HFFc6 (cell line): Measurements from ENCODE around the gene BGN. TPM values are rescaled to one million over a fixed set of nuclear protein-coding genes. Genes with fewer than 3 reads are reported as not detected.

Experiments
- DNase-seq: peaks from one replicate; pipeline ENCODE4 v3.0.0-alpha.2; 2018
- H3K27ac Mint-ChIP-seq: 2 replicates; pipeline ENCODE4 v1.8.0; 2020; ENCODE audit warnings: mild to moderate bottlenecking, mixed read lengths
- H3K27me3 Mint-ChIP-seq: 2 replicates; pipeline ENCODE4 v1.8.0; 2021; ENCODE audit warnings: mild to moderate bottlenecking, moderate library complexity, mixed read lengths; ENCODE audit not compliant: insufficient read depth
- H3K36me3 Mint-ChIP-seq: 2 replicates; pipeline ENCODE4 v1.8.0; 2021; ENCODE audit warnings: low read depth, mixed read lengths
- H3K4me1 Mint-ChIP-seq: 2 replicates; pipeline ENCODE4 v1.8.0; 2020; ENCODE audit warnings: low read depth, mixed read lengths
- H3K4me3 Mint-ChIP-seq: 2 replicates; pipeline ENCODE4 v1.8.0; 2020; ENCODE audit warnings: mild to moderate bottlenecking, moderate library complexity, mixed read lengths
- H3K9me3 Mint-ChIP-seq: 2 replicates; pipeline ENCODE4 v1.8.0; 2020; ENCODE audit warnings: mild to moderate bottlenecking, mixed read lengths
- total RNA-seq, 6 experiments: library from RNA; stranded (reverse); fragmentation: NEBNext Ultra II Directional; extraction: Animal tissue kit (Norgen Biotek cat#: 25700); gene quantifications; 2 replicates in 1 of 6; 3 replicates in 5 of 6; pipeline ENCODE4 v1.2.3, GENCODE V29; 2021
- TF ChIP-seq, protein P1 (sequence below): fragments of 200-600 bp; sonication (generic); IDR thresholded peaks from 2 replicates; pipeline ENCODE4 v1.5.0; 2021; ENCODE audit warnings: antibody characterized with exemption, mild to moderate bottlenecking

BGN gene
- total RNA-seq, 6 experiments from 2014 or later = 324 to 382 (median 367) TPM

DNA sequence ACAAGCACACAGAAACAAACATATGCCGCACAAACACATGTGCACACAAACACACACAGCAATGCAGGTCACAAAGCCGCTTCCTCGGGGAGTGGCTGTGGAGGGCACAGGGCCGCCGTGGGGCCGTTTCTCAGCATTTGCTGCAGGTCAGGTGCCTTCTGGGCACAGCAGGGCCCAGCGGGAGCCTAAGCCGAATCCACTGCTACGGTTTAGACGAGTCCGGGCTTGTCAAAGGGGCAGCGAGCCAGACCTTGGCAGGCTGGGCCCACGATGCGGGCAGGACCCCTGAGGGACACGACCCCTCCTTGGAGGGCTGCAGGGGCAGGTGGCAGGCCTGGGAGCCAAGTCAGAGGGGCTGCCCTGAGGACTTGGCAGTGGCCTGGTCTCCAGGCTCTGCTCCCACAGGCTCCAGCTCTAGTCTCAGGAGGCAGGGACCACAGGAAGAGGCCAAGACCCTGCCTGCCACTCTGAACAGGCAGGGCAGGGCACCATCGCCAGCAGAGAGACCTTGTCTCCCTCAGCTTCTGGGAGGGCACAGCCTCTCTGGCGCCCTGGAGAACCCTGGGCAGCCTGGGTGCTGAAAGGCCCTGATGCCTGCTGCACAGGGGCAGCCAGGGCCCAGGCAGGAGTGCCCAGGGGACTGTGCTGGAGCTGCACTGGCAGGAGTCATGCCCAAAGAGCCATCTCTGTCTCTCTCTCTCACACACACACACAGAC, 17.2 kb downstream of the BGN start:
- no peaks in the 10 kb centered on the region for H3K4me1 Mint-ChIP-seq
- H3K9me3 Mint-ChIP-seq = no peaks in the 10 kb centered on the region
- H3K27ac Mint-ChIP-seq = no peak overlapping the region
- peaks cover 15% of the 10 kb centered on the region for H3K27me3 Mint-ChIP-seq
- DNase-seq = no peak
- H3K4me3 Mint-ChIP-seq = peak overlapping the region; percentile 26; the same call in 1 of the 2 replicates
- TF ChIP-seq, protein P1, sequence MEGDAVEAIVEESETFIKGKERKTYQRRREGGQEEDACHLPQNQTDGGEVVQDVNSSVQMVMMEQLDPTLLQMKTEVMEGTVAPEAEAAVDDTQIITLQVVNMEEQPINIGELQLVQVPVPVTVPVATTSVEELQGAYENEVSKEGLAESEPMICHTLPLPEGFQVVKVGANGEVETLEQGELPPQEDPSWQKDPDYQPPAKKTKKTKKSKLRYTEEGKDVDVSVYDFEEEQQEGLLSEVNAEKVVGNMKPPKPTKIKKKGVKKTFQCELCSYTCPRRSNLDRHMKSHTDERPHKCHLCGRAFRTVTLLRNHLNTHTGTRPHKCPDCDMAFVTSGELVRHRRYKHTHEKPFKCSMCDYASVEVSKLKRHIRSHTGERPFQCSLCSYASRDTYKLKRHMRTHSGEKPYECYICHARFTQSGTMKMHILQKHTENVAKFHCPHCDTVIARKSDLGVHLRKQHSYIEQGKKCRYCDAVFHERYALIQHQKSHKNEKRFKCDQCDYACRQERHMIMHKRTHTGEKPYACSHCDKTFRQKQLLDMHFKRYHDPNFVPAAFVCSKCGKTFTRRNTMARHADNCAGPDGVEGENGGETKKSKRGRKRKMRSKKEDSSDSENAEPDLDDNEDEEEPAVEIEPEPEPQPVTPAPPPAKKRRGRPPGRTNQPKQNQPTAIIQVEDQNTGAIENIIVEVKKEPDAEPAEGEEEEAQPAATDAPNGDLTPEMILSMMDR = no peak
- H3K36me3 Mint-ChIP-seq = no peaks in the 10 kb centered on the region

DNA sequence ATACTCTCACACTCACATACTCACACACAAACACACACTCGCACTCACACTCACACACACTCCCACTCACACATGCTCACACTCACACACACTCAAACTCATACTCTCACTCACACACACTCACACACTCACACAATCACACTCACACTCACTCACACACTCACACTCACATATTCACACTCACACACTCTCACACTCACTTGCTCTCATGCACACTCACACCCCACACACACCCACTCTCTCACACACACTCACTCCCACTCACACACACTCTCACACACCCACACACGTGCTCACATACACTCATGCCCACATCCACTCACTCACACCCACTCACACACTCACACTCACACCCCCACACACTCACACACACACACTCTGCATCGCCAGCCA, 17.7 kb downstream of the BGN start:
- Mint-ChIP-seq H3K4me3 (no peak overlapping the region), H3K36me3 (no peaks in the 10 kb centered on the region), H3K9me3 (no peaks in the 10 kb centered on the region), H3K27me3 (peaks cover 18% of the 10 kb centered on the region), H3K4me1 (no peaks in the 10 kb centered on the region), H3K27ac (no peak overlapping the region)
- DNase-seq = no peak
- TF ChIP-seq, protein P1 = no peak

- Mint-ChIP-seq H3K9me3 (no peaks in the 10 kb centered on the region), H3K36me3 (no peaks in the 10 kb centered on the region), H3K27ac (no peak overlapping the region), H3K4me1 (no peaks in the 10 kb centered on the region), H3K4me3 (no peak overlapping the region), H3K27me3 (peaks cover 20% of the 10 kb centered on the region)
- TF ChIP-seq, protein P1 = no peak
- no peak for DNase-seq
Observed at GRCh38 chrX:153513265-153513664, 18.5 kb downstream of the BGN start.

- Mint-ChIP-seq H3K36me3 (no peaks in the 10 kb centered on the region), H3K4me1 (no peaks in the 10 kb centered on the region), H3K27ac (no peak overlapping the region), H3K9me3 (no peaks in the 10 kb centered on the region), H3K27me3 (peaks cover 25% of the 10 kb centered on the region), H3K4me3 (no peak overlapping the region)
- TF ChIP-seq, protein P1 = no peak
- DNase-seq = no peak
Observed at GRCh38 chrX:153514259-153514658, 19.5 kb downstream of the BGN start.

DNA sequence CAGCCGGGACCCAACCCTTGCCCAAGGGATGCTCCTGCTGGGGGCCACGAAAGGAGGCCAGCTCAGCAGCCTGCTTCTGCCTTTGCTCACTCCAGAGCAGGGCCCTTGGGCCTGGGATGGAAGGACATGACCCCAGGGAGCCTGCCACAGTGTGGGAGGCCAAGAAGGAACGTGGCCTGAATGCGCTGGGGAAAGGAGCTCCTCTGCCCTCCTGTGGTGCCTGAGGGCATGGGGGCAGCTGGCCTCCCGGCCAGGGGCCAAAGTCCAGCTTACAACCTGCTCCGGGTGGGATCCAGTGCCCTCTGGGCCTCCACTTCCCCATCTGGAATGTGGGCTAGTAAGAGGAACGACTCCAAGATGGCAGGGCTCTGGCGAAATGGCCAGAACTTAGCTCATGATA, 20.7 kb downstream of the BGN start:
- peaks cover 25% of the 10 kb centered on the region for H3K27me3 Mint-ChIP-seq
- peaks cover 5% of the 10 kb centered on the region for H3K4me1 Mint-ChIP-seq
- H3K27ac Mint-ChIP-seq = no peak overlapping the region
- H3K36me3 Mint-ChIP-seq = no peaks in the 10 kb centered on the region
- H3K9me3 Mint-ChIP-seq = no peaks in the 10 kb centered on the region
- no peak overlapping the region for H3K4me3 Mint-ChIP-seq
- DNase-seq = no peak
- TF ChIP-seq, protein P1 = no peak
